Fibroblast of villous mesenchyme (primary cell): ENCODE results near the gene CCDC24. TPM values are rescaled to one million over a fixed set of nuclear protein-coding genes. Genes with fewer than 3 reads are reported as not detected.

Source experiments
- DNase-seq: peaks from one replicate; pipeline ENCODE4 v3.0.0-alpha.2; 2010; ENCODE audit warnings: low read depth
- H3K4me3 ChIP-seq: 2 replicates; pipeline ENCODE4 v1.5.1; 2011; ENCODE audit warnings: low read depth, mild to moderate bottlenecking, low read length
- total RNA-seq: library from RNA; depleted of rRNA; stranded (reverse); fragments of >200 nt; gene quantifications from 2 replicates; pipeline ENCODE4 v1.2.3, GENCODE V29; 2012
- TF ChIP-seq, protein P1 (sequence below): IDR thresholded peaks from 2 replicates; pipeline ENCODE4 v1.5.1; 2012; ENCODE audit warnings: low read depth, mild to moderate bottlenecking, low read length; ENCODE audit not compliant: insufficient read depth

The CCDC24 gene
- total RNA-seq, 1 donor: 4.7 TPM

DNA sequence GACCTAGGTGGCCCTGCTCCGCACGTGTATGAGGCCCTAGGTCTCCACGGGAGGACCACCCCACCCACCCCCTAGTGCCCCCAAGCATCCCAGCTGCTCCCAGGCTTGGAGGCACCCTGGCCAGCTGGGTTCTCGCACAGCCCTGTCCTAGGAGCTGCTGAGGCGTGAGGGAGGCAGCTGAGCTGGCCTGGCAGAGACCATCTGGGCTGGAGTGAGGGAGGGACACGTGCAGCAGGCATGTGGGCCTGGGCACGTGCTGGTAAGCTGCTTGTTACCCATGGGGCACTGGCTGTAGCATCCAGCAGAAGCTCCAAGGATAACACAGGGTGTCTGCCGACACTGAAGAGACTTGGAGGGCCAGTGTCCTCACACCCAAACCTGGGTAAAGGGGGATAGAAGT, 29.8 kb downstream of the CCDC24 start:
- no peak for DNase-seq
- TF ChIP-seq, protein P1, sequence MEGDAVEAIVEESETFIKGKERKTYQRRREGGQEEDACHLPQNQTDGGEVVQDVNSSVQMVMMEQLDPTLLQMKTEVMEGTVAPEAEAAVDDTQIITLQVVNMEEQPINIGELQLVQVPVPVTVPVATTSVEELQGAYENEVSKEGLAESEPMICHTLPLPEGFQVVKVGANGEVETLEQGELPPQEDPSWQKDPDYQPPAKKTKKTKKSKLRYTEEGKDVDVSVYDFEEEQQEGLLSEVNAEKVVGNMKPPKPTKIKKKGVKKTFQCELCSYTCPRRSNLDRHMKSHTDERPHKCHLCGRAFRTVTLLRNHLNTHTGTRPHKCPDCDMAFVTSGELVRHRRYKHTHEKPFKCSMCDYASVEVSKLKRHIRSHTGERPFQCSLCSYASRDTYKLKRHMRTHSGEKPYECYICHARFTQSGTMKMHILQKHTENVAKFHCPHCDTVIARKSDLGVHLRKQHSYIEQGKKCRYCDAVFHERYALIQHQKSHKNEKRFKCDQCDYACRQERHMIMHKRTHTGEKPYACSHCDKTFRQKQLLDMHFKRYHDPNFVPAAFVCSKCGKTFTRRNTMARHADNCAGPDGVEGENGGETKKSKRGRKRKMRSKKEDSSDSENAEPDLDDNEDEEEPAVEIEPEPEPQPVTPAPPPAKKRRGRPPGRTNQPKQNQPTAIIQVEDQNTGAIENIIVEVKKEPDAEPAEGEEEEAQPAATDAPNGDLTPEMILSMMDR: no peak
- no peak overlapping the region for H3K4me3 ChIP-seq

DNA sequence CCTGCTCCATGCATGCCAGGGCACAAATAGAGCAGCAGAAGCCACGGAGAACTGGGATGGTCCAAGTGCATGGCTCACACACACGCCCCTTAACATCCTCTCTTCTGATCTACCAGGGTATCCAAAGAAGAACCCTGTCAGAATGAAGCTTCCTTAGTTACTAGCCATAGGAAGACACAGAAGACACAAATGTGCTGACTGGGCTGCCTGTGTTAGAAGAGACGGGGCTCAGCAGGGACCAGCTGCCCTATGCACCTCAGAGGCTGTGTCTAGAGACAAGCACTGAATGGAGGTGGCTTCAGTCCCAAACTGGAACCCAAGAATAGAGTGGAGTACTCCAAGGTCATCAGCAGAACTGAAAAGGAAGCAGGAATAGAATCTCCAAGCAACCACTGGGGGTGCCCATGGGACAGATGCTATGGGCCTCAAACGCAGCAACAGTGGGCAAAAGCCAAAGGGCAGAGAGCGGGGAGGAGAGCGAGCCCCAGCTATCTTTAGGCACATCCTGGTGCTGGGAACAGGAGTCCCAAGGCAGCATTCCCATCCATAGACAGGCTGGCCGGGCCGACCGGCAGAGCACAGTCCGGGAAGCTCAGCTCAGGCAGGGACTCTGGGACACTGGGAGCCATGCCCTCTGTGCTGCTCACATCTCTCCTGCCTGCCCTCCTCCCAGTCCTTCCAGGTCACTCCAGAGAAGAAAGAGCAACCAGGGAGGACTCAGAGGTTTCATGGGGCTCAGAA, 30.4 kb downstream of the CCDC24 start:
- DNase-seq: no peak
- TF ChIP-seq, protein P1: no peak
- no peak overlapping the region for H3K4me3 ChIP-seq

DNA sequence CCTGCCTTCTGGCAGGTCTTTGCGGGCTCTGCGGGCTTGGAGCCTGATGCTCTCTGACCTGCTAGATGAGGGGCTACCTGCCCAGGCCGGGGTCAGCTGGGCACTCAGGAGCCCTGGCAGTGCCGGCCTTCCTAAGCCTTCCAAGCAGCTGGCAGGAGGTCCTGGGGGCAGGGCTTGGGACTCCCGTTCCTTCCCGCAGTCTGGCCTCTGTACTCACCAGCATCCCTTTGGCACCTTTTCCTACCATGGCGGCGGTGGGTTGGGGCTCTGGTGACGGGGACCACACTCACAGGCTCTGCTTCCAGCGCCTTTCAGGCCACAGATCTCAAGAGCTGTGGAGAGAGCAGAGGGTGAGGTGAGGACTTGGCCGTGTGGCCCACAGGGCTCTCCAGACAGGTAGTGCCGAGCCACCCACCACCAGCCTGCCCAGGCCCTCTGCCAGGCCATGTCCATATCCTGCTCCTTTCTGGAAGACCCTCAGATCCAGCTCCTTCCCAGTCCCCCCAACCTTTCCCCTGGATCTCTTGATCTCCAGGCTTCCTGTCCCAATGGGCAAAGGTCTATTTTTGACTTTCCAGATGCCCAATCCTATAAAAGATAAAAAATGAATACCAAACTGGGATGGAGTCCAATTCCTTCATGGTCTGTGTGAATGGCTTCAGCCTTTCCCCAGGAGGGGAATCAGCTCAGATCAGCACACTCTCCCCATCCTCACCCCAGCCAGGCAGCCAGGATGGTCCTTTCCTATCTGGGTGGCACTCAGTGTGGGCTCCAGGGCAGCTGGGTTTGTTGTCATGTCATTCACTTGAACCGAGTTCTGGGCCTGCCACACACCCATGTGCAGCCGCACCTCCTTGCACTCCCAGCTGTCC, 32.9 kb downstream of the CCDC24 start:
- TF ChIP-seq, protein P1: no peak
- H3K4me3 ChIP-seq: no peak overlapping the region
- DNase-seq: no peak

GRCh38 chr1:44024903-44025525, 33.6 kb downstream of the CCDC24 start:
- TF ChIP-seq, protein P1: no peak
- no peak for DNase-seq
- H3K4me3 ChIP-seq: no peak overlapping the region

GRCh38 chr1:44025816-44026215, 34.4 kb downstream of the CCDC24 start:
- H3K4me3 ChIP-seq: no peak overlapping the region
- TF ChIP-seq, protein P1: no peak
- DNase-seq: no peak

DNA sequence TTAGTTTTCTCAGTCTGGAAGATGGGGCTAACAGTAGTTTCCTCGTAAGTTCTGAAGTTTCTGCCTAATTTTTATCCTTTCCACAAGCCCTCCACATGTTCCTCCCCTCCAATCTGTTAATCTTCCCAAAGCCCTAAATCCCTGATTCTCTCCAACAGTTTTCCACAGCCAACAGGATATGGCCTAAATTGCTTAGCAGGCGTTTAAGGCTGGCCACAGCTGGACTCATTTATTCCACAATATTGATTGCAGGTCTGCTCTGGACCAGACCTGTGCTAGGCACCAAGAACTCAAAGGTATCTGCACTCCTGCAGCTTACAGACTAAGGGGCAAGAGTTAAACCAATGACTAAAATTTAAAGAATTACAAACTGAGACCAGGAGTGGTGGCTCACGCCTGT, 35.9 kb downstream of the CCDC24 start:
- DNase-seq: no peak
- TF ChIP-seq, protein P1: no peak
- no peak overlapping the region for H3K4me3 ChIP-seq
